Choroid plexus epithelial cell (primary cell): ENCODE results near the gene OLFM2.

ENCODE experiments used
- DNase-seq: peaks from one replicate; pipeline ENCODE4 v3.0.0-alpha.2; 2010; ENCODE audit warnings: low read depth
- H3K4me3 ChIP-seq: 2 replicates; pipeline ENCODE4 v1.5.1; 2011; ENCODE audit warnings: low read depth, mild to moderate bottlenecking, control low read depth, low read length, moderate library complexity
- CTCF ChIP-seq: conservative IDR thresholded peaks from 2 replicates; pipeline ENCODE4 v1.5.1; 2011; ENCODE audit warnings: low read depth, mild to moderate bottlenecking, control low read depth, inconsistent platforms, low read length, moderate library complexity

OLFM2 gene

DNA sequence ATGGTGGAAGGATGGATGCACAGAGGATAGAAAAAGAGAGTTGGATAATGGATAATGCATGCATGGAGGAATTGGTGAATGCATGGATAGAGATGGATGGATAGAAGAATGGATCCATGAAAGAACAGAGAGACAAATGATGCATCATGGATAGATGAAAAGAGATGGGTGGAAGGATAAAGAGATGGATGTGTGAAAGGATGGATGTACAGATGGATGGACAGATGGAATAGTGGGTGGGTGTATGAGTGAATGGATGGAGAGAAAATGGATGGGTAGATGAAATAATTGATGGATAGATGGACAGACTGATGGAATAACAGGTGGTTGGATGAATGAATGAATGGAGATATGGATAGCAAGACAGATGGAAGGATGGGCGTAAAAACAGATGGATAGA lies 25.7 kb downstream of the OLFM2 start:
- no peak for DNase-seq
- H3K4me3 ChIP-seq = no peak overlapping the region
- TF ChIP-seq CTCF = no peak

DNA sequence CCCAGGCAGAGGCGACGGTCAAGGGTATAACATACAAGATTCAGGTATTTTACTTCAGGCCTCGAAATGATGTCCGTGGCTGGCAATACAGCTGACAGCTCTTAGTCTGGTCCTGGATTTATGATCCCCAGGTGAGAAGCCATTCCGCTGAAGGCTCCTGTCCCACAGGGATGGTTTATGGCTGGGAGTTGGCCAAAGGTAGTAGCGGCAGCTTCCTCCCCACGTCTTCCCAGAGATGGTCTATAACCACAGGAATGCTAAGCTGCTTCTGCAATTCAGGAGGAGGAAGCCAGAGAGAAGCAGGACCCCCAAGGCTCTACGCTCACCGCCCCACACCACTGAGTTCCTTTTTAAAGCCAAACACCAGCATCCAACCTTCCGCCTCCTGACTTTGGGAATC lies 27.1 kb downstream of the OLFM2 start:
- no peak for TF ChIP-seq CTCF
- DNase-seq = no peak
- H3K4me3 ChIP-seq = no peak overlapping the region

GRCh38 chr19:9906475-9907087 lies 29.7 kb downstream of the OLFM2 start:
- H3K4me3 ChIP-seq = no peak overlapping the region
- no peak for TF ChIP-seq CTCF
- no peak for DNase-seq

- no peak overlapping the region for H3K4me3 ChIP-seq
- no peak for DNase-seq
- no peak for TF ChIP-seq CTCF
Observed at GRCh38 chr19:9903336-9903735, 33.0 kb downstream of the OLFM2 start.

DNA sequence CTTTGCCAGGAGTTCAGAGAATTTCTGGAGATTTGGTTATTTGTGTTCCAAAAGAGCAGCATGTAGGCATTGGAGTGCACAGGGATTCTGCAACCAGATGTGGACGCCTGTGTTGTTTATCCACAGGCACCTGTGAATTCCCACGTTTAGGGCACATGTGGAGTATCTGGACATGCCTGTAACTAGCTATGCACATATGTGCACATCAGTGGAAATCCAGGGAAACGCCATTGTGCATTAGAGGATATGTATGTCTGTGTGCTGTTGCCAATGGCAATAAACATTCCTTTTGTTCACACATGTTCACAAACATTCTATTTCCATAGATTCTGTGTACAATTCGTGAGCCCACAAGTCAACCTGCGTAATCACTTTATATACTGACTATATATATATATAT lies 34.7 kb downstream of the OLFM2 start:
- no peak for TF ChIP-seq CTCF

GRCh38 chr19:9901020-9901419 lies 35.3 kb downstream of the OLFM2 start:
- DNase-seq = no peak
- H3K4me3 ChIP-seq = no peak overlapping the region
- no peak for TF ChIP-seq CTCF

More for the DNA sequence above, 34.7 kb downstream of the OLFM2 start:
- DNase-seq = no peak
- no peak overlapping the region for H3K4me3 ChIP-seq

- no peak overlapping the region for H3K4me3 ChIP-seq
- no peak for DNase-seq
- TF ChIP-seq CTCF = no peak
Observed at GRCh38 chr19:9891609-9892373, 44.5 kb downstream of the OLFM2 start.
